GM23338 (cell line): Measurements from ENCODE around the gene AIP. TPM values are rescaled to one million over a fixed set of nuclear protein-coding genes. Genes with fewer than 3 reads are reported as not detected.

Source experiments
- ATAC-seq: fragments of 200-7000 bp; cut with Tn5 transposase; 3 replicates; pipeline ENCODE4 v1.9.1; 2020
- DNase-seq: peaks from one replicate; pipeline ENCODE4 v3.0.0-alpha.2; 2015; ENCODE audit warnings: low spot score
- H2AFZ ChIP-seq: fragments of 200-600 bp; sonication (generic); 2 replicates; pipeline ENCODE4 v1.8.0; 2016; ENCODE audit warnings: antibody characterized with exemption, mild to moderate bottlenecking, moderate library complexity
- H3F3A ChIP-seq: fragments of 200-600 bp; sonication (generic); replicated peaks from 2 replicates; pipeline ENCODE4 v1.8.0; 2017; ENCODE audit warnings: antibody characterized with exemption, mixed run types, low read depth
- H3K27ac ChIP-seq: fragments of 200-600 bp; sonication (generic); 2 replicates; pipeline ENCODE4 v1.6.1; 2016; ENCODE audit warnings: low read depth
- H3K27me3 ChIP-seq: fragments of 200-600 bp; sonication (generic); 2 replicates; pipeline ENCODE4 v1.8.0; 2016; ENCODE audit warnings: mild to moderate bottlenecking, mixed run types, moderate library complexity; ENCODE audit not compliant: insufficient read depth
- H3K36me3 ChIP-seq: fragments of 200-600 bp; sonication (generic); 2 replicates; pipeline ENCODE4 v1.8.0; 2016; ENCODE audit warnings: mild to moderate bottlenecking; ENCODE audit not compliant: insufficient read depth
- H3K4me1 ChIP-seq: fragments of 200-600 bp; sonication (generic); 2 replicates; pipeline ENCODE4 v1.8.0; 2016; ENCODE audit warnings: mild to moderate bottlenecking, moderate library complexity; ENCODE audit not compliant: insufficient read depth
- H3K4me2 ChIP-seq: fragments of 200-600 bp; sonication (generic); 2 replicates; pipeline ENCODE4 v1.7.1; 2017; ENCODE audit warnings: mixed run types
- H3K4me3 ChIP-seq: fragments of 200-600 bp; sonication (generic); 2 replicates; pipeline ENCODE4 v1.6.1; 2016; ENCODE audit warnings: mixed run types
- H3K79me2 ChIP-seq: fragments of 200-600 bp; sonication (generic); replicated peaks from 2 replicates; pipeline ENCODE4 v1.8.0; 2017; ENCODE audit warnings: mild to moderate bottlenecking; ENCODE audit not compliant: insufficient read depth
- H3K9me2 ChIP-seq: fragments of 200-600 bp; sonication (generic); 2 replicates; pipeline ENCODE4 v1.8.0; 2017; ENCODE audit not compliant: insufficient read depth
- H4K20me1 ChIP-seq: fragments of 200-600 bp; sonication (generic); replicated peaks from 2 replicates; pipeline ENCODE4 v1.8.0; 2017; ENCODE audit warnings: mild to moderate bottlenecking; ENCODE audit not compliant: insufficient read depth
- H3K27ac Mint-ChIP-seq: 2 replicates; pipeline ENCODE4 v1.8.0; 2020; ENCODE audit warnings: inconsistent platforms, mild to moderate bottlenecking, moderate library complexity, mixed read lengths
- H3K27me3 Mint-ChIP-seq: 3 replicates; pipeline ENCODE4 v1.8.0; 2022; ENCODE audit warnings: low read depth, mild to moderate bottlenecking, moderate library complexity, mixed read lengths, inconsistent platforms; ENCODE audit not compliant: insufficient read depth, poor library complexity
- H3K36me3 Mint-ChIP-seq: 3 replicates; pipeline ENCODE4 v1.8.0; 2021; ENCODE audit warnings: low read depth, mild to moderate bottlenecking, inconsistent platforms, moderate library complexity, mixed read lengths
- H3K4me1 Mint-ChIP-seq: 3 replicates; pipeline ENCODE4 v1.8.0; 2020; ENCODE audit warnings: mild to moderate bottlenecking, inconsistent platforms, mixed read lengths
- H3K4me3 Mint-ChIP-seq: 3 replicates; pipeline ENCODE4 v1.8.0; 2021; ENCODE audit warnings: moderate library complexity, mild to moderate bottlenecking, inconsistent platforms, mixed read lengths
- H3K9me3 Mint-ChIP-seq: 3 replicates; pipeline ENCODE4 v1.8.0; 2020; ENCODE audit warnings: moderate library complexity, mild to moderate bottlenecking, inconsistent platforms, mixed read lengths
- CREB1 ChIP-seq: fragments of 250-450 bp; sonication (Bioruptor Pico); IDR thresholded peaks from 2 replicates; pipeline ENCODE4 v1.5.0; 2020; ENCODE audit warnings: low read depth, mild to moderate bottlenecking, moderate library complexity
- EZH2 ChIP-seq: fragments of 200-600 bp; sonication (generic); IDR thresholded peaks from one replicate; pipeline ENCODE4 v1.8.0; 2017; ENCODE audit warnings: antibody characterized with exemption, mild to moderate bottlenecking, low read depth; ENCODE audit not compliant: unreplicated experiment
- EZH2phosphoT487 ChIP-seq: fragments of 200-600 bp; sonication (generic); IDR thresholded peaks from one replicate; pipeline ENCODE4 v1.8.1; 2018; ENCODE audit warnings: antibody characterized with exemption; ENCODE audit not compliant: unreplicated experiment
- JUNB ChIP-seq: IDR thresholded peaks from one replicate; pipeline ENCODE4 v1.6.1; 2016; ENCODE audit warnings: antibody characterized with exemption; ENCODE audit not compliant: unreplicated experiment
- NANOG ChIP-seq: IDR thresholded peaks from 2 replicates; pipeline ENCODE4 v1.6.1; 2016; ENCODE audit warnings: antibody characterized with exemption, borderline replicate concordance
- POLR2AphosphoS5 ChIP-seq: IDR thresholded peaks from 2 replicates; pipeline ENCODE4 v1.6.1; 2016; ENCODE audit warnings: antibody characterized with exemption, low read depth
- STAT1 ChIP-seq: IDR thresholded peaks from one replicate; pipeline ENCODE4 v1.6.1; 2016; ENCODE audit warnings: antibody characterized with exemption; ENCODE audit not compliant: unreplicated experiment
- ZNF114 ChIP-seq: fragments of 250-450 bp; sonication (Bioruptor Pico); IDR thresholded peaks from 2 replicates; pipeline ENCODE4 v1.5.0; 2020; ENCODE audit warnings: mild to moderate bottlenecking, moderate library complexity
- ZNF331 ChIP-seq: fragments of 250-450 bp; sonication (Bioruptor Pico); IDR thresholded peaks from 2 replicates; pipeline ENCODE4 v1.5.0; 2020; ENCODE audit warnings: low read depth, mild to moderate bottlenecking, moderate library complexity
- polyA plus RNA-seq: library from polyadenylated mRNA; unstranded; fragments of >200 nt; fragmentation: Nextera tagmentation; extraction: Ambion mirVana; gene quantifications from 2 replicates; pipeline ENCODE4 v1.2.1, GENCODE V29; 2016
- total RNA-seq: library from RNA; depleted of rRNA; stranded (reverse); fragments of >200 nt; shearing (Covaris generic); gene quantifications from 2 replicates; pipeline ENCODE4 v1.2.3, GENCODE V29; 2014
- TF ChIP-seq, protein P1 (sequence below), 2 experiments: fragments of 200-600 bp in 1 of 2; sonication (generic) in 1 of 2; conservative IDR thresholded peaks; 2 replicates each; pipeline versions ENCODE4 v1.5.1 to v1.6.1; 2016 to 2017; ENCODE audit warnings: antibody characterized with exemption in 2 of 2, low read depth in 2 of 2, mild to moderate bottlenecking in 2 of 2, moderate library complexity in 1 of 2
- TF ChIP-seq, protein P2 (sequence below): fragments of 250-450 bp; sonication (Bioruptor Pico); IDR thresholded peaks from 2 replicates; pipeline ENCODE4 v1.5.0; 2020; ENCODE audit warnings: mild to moderate bottlenecking, moderate library complexity

Gene AIP
- total and polyA plus RNA-seq, 2 experiments from 2014 or later, result 29.1 to 32.1 TPM

DNA sequence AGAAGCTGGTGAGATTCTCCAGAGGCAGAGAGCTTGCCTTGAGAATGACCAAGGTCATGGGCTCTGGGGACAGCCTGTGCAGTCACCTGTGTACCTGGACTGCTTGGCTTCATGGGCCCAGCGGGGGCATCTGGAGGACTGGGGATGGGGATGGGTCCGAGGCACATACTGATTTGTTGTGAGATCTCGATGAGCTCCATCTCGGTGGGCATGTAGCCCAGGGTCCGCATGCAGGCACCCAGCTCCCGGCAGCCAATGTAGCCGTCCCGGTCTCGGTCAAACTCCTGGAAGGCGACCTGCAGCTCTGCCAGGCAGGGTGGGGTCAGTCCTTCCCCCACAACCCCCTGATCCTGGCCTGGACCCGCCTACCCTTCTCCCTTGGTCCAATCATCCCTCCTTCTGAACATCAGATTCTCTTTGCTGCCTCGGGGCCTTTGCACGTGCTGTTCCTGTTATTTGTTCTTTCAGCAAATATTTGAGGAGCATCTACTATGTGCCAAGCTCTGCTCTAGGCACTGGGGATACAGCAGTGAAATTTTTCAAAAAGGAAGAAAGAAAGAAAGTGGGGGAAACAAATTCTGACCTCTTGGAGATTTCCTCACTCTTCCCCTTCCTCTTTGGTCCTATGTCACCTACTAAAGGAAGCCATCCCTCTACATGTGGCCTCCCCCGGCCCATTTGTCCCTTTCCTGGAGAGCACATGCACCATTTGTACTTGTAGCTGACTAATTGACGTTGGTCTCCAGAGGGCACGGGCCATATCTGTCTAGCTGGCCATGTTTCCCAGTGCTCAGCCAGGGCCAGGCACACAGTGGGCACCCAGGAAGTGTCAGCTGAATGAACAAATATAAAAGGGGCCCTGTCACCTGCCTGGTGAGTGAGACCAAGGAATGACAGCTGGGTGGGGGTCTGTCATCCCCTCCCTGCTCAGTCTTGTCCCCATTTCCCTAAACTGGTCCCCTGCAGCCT is 38.3 kb downstream of the AIP start:
- ATAC-seq, result no peak
- Histone ChIP-seq H3K4me3 (no peak overlapping the region), H3F3A (no peaks in the 10 kb centered on the region), H3K36me3 (no peaks in the 10 kb centered on the region), H2AFZ (no peak overlapping the region), H3K4me2 (no peak overlapping the region), H3K27me3 (no peaks in the 10 kb centered on the region), H3K9me2 (no peaks in the 10 kb centered on the region), H3K79me2 (no peaks in the 10 kb centered on the region), H3K27ac (no peak overlapping the region), H4K20me1 (no peaks in the 10 kb centered on the region), H3K4me1 (no peaks in the 10 kb centered on the region)
- Mint-ChIP-seq H3K4me1 (no peaks in the 10 kb centered on the region), H3K4me3 (no peak overlapping the region), H3K27ac (no peak overlapping the region), H3K36me3 (no peaks in the 10 kb centered on the region), H3K27me3 (peaks cover 8% of the 10 kb centered on the region), H3K9me3 (no peaks in the 10 kb centered on the region)
- TF ChIP-seq CREB1 (CRISPR knock-in tag) (no peak), ZNF114 (no peak), POLR2AphosphoS5 (no peak), NANOG (no peak), EZH2phosphoT487 (no peak)
- TF ChIP-seq, protein P1, sequence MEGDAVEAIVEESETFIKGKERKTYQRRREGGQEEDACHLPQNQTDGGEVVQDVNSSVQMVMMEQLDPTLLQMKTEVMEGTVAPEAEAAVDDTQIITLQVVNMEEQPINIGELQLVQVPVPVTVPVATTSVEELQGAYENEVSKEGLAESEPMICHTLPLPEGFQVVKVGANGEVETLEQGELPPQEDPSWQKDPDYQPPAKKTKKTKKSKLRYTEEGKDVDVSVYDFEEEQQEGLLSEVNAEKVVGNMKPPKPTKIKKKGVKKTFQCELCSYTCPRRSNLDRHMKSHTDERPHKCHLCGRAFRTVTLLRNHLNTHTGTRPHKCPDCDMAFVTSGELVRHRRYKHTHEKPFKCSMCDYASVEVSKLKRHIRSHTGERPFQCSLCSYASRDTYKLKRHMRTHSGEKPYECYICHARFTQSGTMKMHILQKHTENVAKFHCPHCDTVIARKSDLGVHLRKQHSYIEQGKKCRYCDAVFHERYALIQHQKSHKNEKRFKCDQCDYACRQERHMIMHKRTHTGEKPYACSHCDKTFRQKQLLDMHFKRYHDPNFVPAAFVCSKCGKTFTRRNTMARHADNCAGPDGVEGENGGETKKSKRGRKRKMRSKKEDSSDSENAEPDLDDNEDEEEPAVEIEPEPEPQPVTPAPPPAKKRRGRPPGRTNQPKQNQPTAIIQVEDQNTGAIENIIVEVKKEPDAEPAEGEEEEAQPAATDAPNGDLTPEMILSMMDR (conservative IDR thresholded peaks at IDR 0.05; ENCODE audit: low read depth in 2 of 2), result no peak
- DNase-seq, result no peak

DNA sequence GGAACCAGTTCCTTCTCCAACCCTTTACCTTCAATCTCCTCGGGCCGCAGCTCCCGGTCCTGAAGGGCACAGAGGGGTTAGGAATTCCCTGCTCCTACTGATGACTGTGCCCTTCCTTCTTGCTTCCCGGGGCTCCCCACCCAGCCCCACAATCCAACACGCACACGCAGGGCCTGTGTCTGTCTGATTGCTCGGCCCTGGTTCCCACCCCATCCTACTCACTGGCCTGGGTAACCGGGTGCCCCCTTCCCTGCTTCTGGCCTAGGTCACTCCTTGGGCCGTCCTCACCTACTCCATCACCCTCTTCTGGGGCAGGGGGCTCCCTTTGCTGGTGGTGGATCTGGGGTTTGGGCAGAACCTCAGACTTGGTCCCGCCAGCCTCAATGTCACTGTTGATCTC is 39.1 kb downstream of the AIP start:
- DNase-seq, result no peak
- Histone ChIP-seq H3F3A (no peaks in the 10 kb centered on the region), H4K20me1 (no peaks in the 10 kb centered on the region), H3K4me3 (no peak overlapping the region), H3K4me2 (no peak overlapping the region), H3K27ac (no peak overlapping the region), H3K36me3 (no peaks in the 10 kb centered on the region), H3K79me2 (no peaks in the 10 kb centered on the region), H3K27me3 (no peaks in the 10 kb centered on the region), H3K4me1 (no peaks in the 10 kb centered on the region), H2AFZ (no peak overlapping the region), H3K9me2 (no peaks in the 10 kb centered on the region)
- Mint-ChIP-seq H3K36me3 (no peaks in the 10 kb centered on the region), H3K4me3 (no peak overlapping the region), H3K9me3 (no peaks in the 10 kb centered on the region), H3K4me1 (no peaks in the 10 kb centered on the region), H3K27me3 (peaks cover 8% of the 10 kb centered on the region), H3K27ac (no peak overlapping the region)
- ATAC-seq, result no peak
- TF ChIP-seq, protein P2, sequence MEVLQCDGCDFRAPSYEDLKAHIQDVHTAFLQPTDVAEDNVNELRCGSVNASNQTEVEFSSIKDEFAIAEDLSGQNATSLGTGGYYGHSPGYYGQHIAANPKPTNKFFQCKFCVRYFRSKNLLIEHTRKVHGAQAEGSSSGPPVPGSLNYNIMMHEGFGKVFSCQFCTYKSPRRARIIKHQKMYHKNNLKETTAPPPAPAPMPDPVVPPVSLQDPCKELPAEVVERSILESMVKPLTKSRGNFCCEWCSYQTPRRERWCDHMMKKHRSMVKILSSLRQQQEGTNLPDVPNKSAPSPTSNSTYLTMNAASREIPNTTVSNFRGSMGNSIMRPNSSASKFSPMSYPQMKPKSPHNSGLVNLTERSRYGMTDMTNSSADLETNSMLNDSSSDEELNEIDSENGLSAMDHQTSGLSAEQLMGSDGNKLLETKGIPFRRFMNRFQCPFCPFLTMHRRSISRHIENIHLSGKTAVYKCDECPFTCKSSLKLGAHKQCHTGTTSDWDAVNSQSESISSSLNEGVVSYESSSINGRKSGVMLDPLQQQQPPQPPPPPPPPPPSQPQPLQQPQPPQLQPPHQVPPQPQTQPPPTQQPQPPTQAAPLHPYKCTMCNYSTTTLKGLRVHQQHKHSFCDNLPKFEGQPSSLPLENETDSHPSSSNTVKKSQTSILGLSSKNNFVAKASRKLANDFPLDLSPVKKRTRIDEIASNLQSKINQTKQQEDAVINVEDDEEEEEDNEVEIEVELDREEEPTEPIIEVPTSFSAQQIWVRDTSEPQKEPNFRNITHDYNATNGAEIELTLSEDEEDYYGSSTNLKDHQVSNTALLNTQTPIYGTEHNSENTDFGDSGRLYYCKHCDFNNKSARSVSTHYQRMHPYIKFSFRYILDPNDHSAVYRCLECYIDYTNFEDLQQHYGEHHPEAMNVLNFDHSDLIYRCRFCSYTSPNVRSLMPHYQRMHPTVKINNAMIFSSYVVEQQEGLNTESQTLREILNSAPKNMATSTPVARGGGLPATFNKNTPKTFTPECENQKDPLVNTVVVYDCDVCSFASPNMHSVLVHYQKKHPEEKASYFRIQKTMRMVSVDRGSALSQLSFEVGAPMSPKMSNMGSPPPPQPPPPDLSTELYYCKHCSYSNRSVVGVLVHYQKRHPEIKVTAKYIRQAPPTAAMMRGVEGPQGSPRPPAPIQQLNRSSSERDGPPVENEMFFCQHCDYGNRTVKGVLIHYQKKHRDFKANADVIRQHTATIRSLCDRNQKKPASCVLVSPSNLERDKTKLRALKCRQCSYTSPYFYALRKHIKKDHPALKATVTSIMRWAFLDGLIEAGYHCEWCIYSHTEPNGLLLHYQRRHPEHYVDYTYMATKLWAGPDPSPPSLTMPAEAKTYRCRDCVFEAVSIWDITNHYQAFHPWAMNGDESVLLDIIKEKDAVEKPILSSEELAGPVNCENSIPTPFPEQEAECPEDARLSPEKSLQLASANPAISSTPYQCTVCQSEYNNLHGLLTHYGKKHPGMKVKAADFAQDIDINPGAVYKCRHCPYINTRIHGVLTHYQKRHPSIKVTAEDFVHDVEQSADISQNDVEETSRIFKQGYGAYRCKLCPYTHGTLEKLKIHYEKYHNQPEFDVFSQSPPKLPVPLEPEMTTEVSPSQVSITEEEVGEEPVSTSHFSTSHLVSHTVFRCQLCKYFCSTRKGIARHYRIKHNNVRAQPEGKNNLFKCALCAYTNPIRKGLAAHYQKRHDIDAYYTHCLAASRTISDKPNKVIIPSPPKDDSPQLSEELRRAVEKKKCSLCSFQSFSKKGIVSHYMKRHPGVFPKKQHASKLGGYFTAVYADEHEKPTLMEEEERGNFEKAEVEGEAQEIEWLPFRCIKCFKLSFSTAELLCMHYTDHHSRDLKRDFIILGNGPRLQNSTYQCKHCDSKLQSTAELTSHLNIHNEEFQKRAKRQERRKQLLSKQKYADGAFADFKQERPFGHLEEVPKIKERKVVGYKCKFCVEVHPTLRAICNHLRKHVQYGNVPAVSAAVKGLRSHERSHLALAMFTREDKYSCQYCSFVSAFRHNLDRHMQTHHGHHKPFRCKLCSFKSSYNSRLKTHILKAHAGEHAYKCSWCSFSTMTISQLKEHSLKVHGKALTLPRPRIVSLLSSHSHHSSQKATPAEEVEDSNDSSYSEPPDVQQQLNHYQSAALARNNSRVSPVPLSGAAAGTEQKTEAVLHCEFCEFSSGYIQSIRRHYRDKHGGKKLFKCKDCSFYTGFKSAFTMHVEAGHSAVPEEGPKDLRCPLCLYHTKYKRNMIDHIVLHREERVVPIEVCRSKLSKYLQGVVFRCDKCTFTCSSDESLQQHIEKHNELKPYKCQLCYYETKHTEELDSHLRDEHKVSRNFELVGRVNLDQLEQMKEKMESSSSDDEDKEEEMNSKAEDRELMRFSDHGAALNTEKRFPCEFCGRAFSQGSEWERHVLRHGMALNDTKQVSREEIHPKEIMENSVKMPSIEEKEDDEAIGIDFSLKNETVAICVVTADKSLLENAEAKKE (CRISPR knock-in tag), result no peak
- TF ChIP-seq NANOG (no peak), EZH2phosphoT487 (no peak), STAT1 (no peak), EZH2 (no peak), JUNB (no peak), ZNF331 (CRISPR knock-in tag) (no peak)
- TF ChIP-seq, protein P1 (conservative IDR thresholded peaks at IDR 0.05; ENCODE audit: low read depth in 2 of 2), result no peak
